Loucy (cell line): Measurements from ENCODE around the gene MGAM2.

Experiments used
- CTCF ChIP-seq: fragments of 200-600 bp; sonication (generic); conservative IDR thresholded peaks from 2 replicates; pipeline ENCODE4 v1.5.1; 2014; ENCODE audit warnings: mild to moderate bottlenecking, antibody characterized with exemption, low read length
- EZH2phosphoT487 ChIP-seq: fragments of 200-600 bp; IDR thresholded peaks from 2 replicates; pipeline ENCODE4 v1.6.1; 2018; ENCODE audit warnings: antibody characterized with exemption, mild to moderate bottlenecking, moderate library complexity, borderline replicate concordance

GRCh38 chr7:142152076-142152475 lies 40.6 kb downstream of the MGAM2 start:
- TF ChIP-seq CTCF (no peak), EZH2phosphoT487 (no peak)
